NCI-H69 (cell line): ENCODE measurements around the gene ACVR2B.
A peak's percentile ranks its signal among the peaks of the same experiment; 100 is the strongest.

Source experiments
- DNase-seq: peaks from one replicate; lab custom pipeline; 2025; lab: John Stamatoyannopoulos, UW

Gene ACVR2B

DNA sequence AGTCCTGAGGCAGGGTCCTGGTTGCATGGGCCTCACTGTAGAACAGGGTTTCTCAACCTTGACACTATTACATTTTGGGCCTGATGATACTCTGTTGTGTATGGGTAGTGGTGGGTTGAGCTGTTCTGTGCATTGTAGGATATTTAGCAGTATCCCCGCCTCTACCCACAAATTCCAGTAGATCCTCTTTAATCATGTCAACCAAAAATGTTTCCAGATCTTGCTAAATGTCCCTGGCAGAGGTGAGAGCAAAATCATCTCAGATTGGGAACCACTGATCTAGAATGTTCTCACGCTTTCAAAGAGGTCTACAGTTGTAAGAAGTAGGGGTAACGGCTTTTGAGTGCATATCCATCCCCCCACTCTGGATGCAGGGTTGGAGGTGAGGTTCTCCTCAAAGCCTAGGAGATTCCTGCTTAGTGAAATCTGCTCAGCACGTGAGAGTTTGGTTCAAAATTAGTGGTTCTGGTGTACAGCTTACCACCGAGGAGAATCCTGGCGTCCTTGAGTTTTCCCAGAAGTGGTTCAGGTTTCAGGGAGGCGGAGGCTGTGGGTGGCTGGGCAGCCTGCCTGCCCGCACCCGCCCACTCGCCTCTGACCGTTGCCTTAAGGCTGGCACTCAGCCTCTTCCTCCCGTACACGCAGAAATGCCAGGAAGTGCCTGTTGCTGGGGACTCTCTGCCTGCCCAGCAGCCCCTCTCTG lies 5.3 kb downstream of the ACVR2B start:
- DNase-seq = peak; percentile 74

- peak; percentile 39 for DNase-seq
These were observed 5.9 kb downstream of the ACVR2B start for GRCh38 chr3:38459499-38460048.

DNA sequence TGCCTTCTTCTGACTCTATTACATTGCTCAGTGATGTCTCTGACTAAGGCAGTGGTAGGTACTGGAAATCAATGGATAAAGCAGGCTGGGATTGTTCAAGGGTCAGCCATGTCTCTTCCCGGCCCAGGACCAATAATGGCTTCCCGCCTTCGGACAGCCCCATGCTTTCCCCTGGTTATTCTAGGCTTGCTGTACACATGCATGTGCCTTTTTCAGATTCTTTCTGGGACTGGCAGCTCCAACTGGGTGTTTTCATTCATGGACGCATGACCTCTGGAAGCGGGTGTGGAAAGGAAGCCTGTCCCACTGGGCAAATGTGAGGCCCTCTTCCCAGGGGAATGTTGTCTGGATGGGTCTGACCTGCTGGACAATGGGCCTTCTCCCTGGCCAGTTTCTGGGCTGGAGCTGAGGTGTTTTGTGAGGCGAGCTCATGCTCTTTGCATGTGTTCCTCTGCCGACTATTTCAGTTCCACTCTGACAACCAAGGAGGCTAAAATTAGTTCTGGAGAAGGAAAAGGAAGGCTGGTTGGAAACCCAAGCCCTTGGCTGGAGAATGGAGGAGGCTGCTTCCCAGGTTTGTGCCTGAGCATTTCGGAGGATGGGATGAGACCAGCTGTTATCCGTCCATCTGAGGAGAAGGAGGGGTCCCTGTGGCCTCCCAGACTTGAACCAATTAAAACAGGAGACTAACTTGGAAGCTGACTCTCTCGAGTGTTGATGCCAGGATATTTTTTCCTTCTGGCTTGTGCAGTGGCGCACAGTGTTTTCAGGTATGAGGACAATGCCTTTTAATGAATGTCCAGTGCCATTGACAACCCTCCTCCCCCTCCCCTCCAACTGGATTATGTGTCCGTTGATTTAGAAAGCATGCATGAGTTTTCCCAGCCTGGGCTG lies 6.9 kb downstream of the ACVR2B start:
- no peak for DNase-seq

GRCh38 chr3:38465588-38466154 lies 12.0 kb downstream of the ACVR2B start:
- no peak for DNase-seq

- DNase-seq = no peak
These were observed 15.1 kb downstream of the ACVR2B start for GRCh38 chr3:38468765-38469164.

- DNase-seq = no peak
These were observed 16.2 kb downstream of the ACVR2B start for GRCh38 chr3:38469852-38470251.

GRCh38 chr3:38471260-38471857 lies 17.7 kb downstream of the ACVR2B start:
- no peak for DNase-seq

DNA sequence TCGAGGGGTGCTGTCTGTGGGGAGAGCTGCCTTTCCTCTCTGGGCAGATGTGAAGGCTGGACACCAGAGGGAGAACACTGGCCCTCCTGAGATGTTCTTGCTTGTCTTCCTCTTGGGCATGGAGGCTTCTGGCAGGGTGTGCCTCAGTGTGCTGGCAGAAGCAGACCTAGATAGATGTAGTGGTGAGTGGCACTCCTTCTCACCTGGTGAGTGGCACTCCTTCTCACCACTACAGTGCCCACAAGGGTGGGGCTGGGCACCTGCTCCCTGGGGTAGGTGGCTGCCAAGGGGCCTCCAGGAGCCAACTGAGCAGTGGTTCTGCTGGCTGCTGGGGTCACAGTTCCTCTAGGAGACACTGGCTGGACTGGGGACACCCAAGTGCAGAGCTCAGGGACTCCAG lies 18.7 kb downstream of the ACVR2B start:
- no peak for DNase-seq

DNA sequence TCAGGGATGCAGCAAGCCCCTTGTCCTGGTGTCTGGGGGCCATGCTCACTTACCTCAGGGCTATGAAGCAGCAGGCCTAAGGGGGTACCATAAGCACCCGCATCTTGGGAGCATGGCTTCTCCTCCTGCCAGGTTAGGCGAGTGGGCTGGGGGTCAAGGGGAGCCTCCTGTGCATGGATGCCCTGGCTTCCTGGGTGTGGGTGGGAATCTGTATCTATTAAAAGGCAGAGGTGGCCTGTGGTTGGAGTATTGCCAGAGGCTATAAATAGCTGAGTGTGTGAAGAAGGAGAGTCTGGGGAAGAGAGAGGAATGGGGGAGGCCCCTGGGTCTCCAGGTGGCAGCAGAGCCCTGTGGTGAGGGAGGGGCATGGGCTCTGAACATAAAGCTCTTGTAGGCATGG lies 19.5 kb downstream of the ACVR2B start:
- DNase-seq = peak; percentile 38

DNA sequence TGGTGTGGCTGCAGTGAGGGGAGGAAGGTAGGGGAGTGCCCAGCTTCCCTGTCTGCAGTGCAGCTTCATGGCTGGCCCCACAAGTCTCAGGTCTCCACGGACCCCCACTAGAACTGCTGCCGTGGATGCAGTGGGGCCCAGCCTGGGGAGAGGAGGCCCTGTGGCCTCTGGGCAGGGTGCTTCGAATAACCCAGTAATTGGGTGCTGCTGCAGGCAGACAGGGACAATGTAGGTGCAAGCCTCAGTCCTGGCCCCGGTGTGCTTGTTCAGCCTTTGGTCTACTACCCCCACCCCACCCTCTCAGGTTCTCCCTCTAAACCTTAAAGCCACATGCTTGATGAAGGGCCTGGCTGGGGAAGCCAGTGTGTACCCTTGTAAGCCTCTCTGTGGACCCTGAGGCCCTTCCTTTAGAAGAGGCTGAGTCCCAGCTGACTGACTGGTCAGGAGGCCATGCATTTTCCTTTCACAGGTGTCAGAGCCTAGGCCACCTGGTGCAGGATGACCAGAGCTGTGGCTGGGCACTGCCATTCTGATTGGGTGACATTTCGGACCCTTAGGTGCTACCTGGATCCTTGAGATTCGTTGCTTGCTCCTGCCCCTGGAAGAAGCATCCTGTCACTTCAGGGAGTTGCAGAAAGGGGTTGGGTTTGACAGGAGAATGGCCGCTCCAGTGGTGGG lies 21.4 kb downstream of the ACVR2B start:
- no peak for DNase-seq

- no peak for DNase-seq
These were observed 22.0 kb downstream of the ACVR2B start for GRCh38 chr3:38475716-38476115.

DNA sequence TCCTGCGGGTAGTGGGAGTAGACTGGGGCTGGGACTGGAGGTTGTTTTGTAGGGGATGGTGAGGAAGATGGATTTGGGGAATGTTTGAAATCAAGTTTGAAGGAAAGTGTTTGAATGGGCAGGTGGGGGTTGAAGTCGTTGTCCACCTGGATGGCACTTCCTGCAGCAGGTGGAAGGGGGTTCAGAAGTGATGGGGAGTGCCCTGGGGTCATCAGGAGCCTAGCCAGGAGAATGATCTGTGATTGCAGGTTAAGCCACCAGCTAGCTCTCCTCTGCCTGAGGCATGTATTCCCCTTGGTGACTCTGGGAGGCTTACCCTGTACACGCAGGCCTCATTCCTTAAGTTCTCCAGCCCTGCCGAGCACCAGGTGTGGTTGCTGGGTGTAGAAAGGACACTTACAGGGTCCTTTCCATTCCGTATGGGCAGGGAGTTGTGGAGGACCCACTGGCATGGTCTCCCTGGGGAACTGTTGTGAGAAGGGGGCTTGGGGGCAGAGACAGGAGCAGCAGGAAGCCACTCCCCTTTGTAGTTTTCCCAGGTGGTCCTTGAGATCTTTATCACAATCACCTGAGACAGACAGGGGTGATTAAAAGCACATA lies 22.6 kb downstream of the ACVR2B start:
- DNase-seq = no peak

- no peak for DNase-seq
These were observed 23.5 kb downstream of the ACVR2B start for GRCh38 chr3:38477057-38477820.

DNA sequence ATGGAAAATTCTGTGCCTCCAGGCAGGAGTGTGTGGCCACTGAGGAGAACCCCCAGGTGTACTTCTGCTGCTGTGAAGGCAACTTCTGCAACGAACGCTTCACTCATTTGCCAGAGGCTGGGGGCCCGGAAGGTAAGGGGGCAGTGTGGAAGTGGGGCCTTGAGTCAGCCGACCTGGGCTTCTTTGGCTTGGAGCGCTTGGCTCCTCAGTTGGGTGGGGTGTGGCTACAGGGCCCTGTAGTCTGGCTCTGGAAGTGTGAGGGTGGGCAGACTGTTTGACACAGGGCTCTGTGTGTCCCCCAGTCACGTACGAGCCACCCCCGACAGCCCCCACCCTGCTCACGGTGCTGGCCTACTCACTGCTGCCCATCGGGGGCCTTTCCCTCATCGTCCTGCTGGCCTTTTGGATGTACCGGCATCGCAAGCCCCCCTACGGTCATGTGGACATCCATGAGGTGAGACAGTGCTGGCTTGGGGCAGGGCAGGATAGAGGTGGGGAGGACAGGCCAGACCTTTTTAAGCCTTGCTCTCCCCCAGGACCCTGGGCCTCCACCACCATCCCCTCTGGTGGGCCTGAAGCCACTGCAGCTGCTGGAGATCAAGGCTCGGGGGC lies 24.3 kb downstream of the ACVR2B start:
- DNase-seq = no peak

DNA sequence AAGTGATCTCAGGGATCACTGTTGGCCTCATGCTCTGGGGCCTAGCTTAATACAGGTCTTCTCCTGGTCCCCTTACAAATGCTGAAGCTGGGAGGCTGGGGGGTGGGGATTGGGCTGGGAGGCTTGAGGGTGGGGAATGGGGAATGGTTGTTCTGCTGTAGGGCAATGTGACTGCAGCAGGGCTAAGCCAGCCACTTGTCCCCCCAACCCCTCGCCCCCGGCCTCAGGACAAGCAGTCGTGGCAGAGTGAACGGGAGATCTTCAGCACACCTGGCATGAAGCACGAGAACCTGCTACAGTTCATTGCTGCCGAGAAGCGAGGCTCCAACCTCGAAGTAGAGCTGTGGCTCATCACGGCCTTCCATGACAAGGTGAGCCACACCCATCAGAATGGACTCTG lies 25.2 kb downstream of the ACVR2B start:
- no peak for DNase-seq

DNA sequence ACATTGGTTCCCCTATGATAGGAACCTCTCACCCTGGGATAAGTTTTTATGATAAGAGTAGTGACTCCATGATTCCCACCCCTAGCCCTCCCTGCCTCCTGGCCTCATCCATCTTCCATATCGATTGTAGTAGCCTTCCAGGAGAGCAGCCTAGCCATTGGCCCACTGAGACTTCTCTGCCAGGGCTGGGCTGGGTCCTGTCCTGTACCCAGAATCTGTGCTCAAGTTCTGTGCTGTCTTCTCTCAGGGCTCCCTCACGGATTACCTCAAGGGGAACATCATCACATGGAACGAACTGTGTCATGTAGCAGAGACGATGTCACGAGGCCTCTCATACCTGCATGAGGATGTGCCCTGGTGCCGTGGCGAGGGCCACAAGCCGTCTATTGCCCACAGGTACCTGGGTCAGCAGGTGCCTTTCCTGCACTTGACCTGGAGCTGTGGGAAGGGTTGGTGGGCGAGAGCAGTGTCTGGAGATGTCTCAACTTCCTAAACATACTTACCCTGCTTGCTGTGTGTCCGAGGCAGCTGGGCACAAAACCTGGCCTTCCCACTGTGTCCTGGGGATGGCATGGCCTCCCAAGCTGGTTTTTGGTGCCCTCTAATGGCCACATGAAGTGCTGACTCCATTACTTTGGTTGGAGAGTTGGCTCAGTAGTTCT lies 25.9 kb downstream of the ACVR2B start:
- DNase-seq = peak; percentile 38

DNA sequence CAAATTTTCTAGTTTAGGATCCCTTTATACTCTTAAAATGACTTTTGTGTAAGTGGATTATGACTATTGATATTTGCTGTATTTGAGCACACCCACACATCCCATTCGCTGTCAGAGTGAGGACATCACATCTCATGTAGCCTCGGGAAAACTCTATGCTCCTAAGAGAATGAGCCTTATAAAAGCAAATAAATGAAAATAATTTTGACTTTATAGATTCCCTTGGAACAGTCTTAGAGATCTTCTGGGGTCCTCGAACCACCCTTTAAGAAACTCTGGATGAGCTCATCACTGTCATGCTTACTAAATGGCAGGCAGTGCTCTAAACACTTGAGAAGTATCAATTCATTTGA lies 26.4 kb downstream of the ACVR2B start:
- DNase-seq = no peak

DNA sequence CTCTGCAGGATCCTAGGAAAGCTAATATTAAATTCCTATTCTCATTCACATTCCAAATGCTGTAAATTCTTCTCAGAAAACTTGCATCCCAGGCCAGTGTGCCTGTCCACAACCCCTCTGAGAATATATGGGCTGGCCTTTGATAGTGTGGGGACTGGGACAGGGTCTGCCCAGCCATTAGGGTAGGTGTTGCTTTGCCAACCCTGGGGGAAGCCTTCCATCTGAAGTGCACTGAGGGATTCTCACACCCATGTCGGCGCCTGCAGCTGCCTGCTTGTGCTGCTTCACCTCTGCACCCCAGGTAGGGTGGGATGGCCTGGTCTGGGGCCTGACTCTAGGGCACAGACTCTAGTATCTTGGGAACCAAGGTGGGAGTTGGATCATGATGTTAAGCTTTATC lies 27.2 kb downstream of the ACVR2B start:
- DNase-seq = no peak

DNA sequence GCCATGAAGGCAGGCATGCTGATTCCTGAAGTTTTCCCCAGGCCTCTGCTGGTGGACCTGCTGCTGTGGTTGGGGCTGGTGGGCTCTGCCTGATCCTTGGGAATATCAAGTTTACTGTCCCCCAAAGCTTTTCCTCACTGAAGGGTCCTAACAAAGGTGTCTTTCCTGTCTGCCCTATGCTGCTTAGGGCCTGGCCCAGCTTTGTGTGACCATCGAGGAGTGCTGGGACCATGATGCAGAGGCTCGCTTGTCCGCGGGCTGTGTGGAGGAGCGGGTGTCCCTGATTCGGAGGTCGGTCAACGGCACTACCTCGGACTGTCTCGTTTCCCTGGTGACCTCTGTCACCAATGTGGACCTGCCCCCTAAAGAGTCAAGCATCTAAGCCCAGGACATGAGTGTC lies 29.3 kb downstream of the ACVR2B start:
- DNase-seq = no peak

DNA sequence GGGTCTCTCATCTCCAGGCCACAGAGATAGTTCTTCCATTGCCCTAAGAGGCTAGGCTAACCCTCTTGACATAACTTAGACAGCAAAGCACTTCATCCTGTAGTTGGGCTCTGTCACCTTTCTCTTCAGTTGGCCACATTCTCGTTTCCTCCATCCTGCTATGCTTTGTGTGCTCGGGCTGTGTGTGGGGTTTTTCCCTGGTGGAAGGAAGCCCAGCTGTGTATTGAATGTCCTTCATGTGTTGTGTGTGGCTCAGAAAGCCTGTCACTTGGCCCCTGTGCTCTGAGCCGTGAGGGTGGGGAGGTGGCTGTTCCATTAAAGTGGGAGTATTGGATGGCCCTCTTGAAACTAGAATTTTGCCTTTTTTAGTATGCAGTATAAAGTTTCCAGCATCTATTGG lies 33.6 kb downstream of the ACVR2B start:
- no peak for DNase-seq
